ENCODE data around the gene OR9A4. TPM values are rescaled to one million over a fixed set of nuclear protein-coding genes. Genes with fewer than 3 reads are reported as not detected.

Gene OR9A4
- total and polyA plus RNA-seq, 2 experiments from 2014 or later: not detected

DNA sequence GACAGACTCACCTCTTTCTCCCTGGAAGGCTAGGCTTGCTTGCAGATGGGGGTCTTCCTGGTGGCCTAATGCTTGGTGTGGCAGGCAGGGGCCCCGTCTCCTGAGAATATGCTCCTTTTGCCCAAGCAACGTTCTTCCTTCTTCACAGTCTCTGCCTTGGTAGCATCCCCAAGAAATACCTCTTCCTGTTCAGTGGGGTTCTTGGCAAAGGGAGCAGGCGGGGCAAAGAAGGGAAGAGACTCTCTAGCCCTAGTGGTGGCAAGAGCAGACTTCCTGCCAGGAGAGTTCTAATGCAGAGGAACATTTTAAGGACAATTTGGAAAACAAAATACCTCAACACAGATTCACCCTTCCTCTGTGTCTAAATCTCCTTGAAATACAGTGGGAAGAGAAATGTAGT, 30.6 kb downstream of the OR9A4 start, which contains the start of gene CLEC5A:
CLEC5A (minus strand) TSS at position 179 of the 400 bp plus-strand sequence. CDS start 682 bp downstream, outside the sequence.
- Histone ChIP-seq H3K9me2 (ENCODE audit: insufficient read depth) (peaks cover 10% of the 10 kb centered on the region), H3K79me2 (replicated peaks; ENCODE audit: insufficient read depth) (no peaks in the 10 kb centered on the region), H3K36me3 (ENCODE audit: insufficient read depth) (no peaks in the 10 kb centered on the region), H3F3A (replicated peaks; ENCODE audit: low read depth) (no peaks in the 10 kb centered on the region), H3K4me2 (no peak within 1 kb of the TSS), H3K27ac (ENCODE audit: low read depth) (no peak within 1 kb of the TSS), H4K20me1 (replicated peaks; ENCODE audit: insufficient read depth) (no peaks in the 10 kb centered on the region), H3K4me1 (ENCODE audit: insufficient read depth) (no peaks in the 10 kb centered on the region), H2AFZ (no peak within 1 kb of the TSS), H3K27me3 (ENCODE audit: insufficient read depth) (no peaks in the 10 kb centered on the region), H3K4me3 (no peak within 1 kb of the TSS)
- H3K36me3 Mint-ChIP-seq (ENCODE audit: low read depth): no peaks in the 10 kb centered on the region
- no peaks in the 10 kb centered on the region for H3K27me3 Mint-ChIP-seq (ENCODE audit: insufficient read depth, low read depth, poor library complexity)
- no peaks in the 10 kb centered on the region for H3K9me3 Mint-ChIP-seq
- no peak within 1 kb of the TSS for H3K27ac Mint-ChIP-seq
- DNase-seq (ENCODE audit: low spot score) (no peak), ATAC-seq (no peak)
- H3K4me3 Mint-ChIP-seq: no peak within 1 kb of the TSS
- no peak for TF ChIP-seq JUNB (IDR thresholded peaks at IDR 0.05; ENCODE audit: unreplicated experiment)
- TF ChIP-seq EZH2 (IDR thresholded peaks at IDR 0.05; ENCODE audit: low read depth, unreplicated experiment): no peak
- TF ChIP-seq CTCF (conservative IDR thresholded peaks at IDR 0.05; ENCODE audit: low read depth in 2 of 2): no peak
- TF ChIP-seq NANOG (IDR thresholded peaks at IDR 0.05; ENCODE audit: borderline replicate concordance): no peak
- TF ChIP-seq CREB1 (CRISPR knock-in tag; IDR thresholded peaks at IDR 0.05; ENCODE audit: low read depth): no peak
- no peak for TF ChIP-seq ZNF114 (CRISPR knock-in tag; IDR thresholded peaks at IDR 0.05)
- TF ChIP-seq STAT1 (IDR thresholded peaks at IDR 0.05; ENCODE audit: unreplicated experiment): no peak
- no peak for TF ChIP-seq ETS1 (IDR thresholded peaks at IDR 0.05)
- TF ChIP-seq, protein P1, sequence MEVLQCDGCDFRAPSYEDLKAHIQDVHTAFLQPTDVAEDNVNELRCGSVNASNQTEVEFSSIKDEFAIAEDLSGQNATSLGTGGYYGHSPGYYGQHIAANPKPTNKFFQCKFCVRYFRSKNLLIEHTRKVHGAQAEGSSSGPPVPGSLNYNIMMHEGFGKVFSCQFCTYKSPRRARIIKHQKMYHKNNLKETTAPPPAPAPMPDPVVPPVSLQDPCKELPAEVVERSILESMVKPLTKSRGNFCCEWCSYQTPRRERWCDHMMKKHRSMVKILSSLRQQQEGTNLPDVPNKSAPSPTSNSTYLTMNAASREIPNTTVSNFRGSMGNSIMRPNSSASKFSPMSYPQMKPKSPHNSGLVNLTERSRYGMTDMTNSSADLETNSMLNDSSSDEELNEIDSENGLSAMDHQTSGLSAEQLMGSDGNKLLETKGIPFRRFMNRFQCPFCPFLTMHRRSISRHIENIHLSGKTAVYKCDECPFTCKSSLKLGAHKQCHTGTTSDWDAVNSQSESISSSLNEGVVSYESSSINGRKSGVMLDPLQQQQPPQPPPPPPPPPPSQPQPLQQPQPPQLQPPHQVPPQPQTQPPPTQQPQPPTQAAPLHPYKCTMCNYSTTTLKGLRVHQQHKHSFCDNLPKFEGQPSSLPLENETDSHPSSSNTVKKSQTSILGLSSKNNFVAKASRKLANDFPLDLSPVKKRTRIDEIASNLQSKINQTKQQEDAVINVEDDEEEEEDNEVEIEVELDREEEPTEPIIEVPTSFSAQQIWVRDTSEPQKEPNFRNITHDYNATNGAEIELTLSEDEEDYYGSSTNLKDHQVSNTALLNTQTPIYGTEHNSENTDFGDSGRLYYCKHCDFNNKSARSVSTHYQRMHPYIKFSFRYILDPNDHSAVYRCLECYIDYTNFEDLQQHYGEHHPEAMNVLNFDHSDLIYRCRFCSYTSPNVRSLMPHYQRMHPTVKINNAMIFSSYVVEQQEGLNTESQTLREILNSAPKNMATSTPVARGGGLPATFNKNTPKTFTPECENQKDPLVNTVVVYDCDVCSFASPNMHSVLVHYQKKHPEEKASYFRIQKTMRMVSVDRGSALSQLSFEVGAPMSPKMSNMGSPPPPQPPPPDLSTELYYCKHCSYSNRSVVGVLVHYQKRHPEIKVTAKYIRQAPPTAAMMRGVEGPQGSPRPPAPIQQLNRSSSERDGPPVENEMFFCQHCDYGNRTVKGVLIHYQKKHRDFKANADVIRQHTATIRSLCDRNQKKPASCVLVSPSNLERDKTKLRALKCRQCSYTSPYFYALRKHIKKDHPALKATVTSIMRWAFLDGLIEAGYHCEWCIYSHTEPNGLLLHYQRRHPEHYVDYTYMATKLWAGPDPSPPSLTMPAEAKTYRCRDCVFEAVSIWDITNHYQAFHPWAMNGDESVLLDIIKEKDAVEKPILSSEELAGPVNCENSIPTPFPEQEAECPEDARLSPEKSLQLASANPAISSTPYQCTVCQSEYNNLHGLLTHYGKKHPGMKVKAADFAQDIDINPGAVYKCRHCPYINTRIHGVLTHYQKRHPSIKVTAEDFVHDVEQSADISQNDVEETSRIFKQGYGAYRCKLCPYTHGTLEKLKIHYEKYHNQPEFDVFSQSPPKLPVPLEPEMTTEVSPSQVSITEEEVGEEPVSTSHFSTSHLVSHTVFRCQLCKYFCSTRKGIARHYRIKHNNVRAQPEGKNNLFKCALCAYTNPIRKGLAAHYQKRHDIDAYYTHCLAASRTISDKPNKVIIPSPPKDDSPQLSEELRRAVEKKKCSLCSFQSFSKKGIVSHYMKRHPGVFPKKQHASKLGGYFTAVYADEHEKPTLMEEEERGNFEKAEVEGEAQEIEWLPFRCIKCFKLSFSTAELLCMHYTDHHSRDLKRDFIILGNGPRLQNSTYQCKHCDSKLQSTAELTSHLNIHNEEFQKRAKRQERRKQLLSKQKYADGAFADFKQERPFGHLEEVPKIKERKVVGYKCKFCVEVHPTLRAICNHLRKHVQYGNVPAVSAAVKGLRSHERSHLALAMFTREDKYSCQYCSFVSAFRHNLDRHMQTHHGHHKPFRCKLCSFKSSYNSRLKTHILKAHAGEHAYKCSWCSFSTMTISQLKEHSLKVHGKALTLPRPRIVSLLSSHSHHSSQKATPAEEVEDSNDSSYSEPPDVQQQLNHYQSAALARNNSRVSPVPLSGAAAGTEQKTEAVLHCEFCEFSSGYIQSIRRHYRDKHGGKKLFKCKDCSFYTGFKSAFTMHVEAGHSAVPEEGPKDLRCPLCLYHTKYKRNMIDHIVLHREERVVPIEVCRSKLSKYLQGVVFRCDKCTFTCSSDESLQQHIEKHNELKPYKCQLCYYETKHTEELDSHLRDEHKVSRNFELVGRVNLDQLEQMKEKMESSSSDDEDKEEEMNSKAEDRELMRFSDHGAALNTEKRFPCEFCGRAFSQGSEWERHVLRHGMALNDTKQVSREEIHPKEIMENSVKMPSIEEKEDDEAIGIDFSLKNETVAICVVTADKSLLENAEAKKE (CRISPR knock-in tag; IDR thresholded peaks at IDR 0.05): no peak
- TF ChIP-seq POLR2AphosphoS5 (IDR thresholded peaks at IDR 0.05; ENCODE audit: low read depth): no peak
- TF ChIP-seq EZH2phosphoT487 (IDR thresholded peaks at IDR 0.05; ENCODE audit: unreplicated experiment): no peak
- no peak for TF ChIP-seq ZNF331 (CRISPR knock-in tag; IDR thresholded peaks at IDR 0.05; ENCODE audit: low read depth)
- TF ChIP-seq, protein P2, sequence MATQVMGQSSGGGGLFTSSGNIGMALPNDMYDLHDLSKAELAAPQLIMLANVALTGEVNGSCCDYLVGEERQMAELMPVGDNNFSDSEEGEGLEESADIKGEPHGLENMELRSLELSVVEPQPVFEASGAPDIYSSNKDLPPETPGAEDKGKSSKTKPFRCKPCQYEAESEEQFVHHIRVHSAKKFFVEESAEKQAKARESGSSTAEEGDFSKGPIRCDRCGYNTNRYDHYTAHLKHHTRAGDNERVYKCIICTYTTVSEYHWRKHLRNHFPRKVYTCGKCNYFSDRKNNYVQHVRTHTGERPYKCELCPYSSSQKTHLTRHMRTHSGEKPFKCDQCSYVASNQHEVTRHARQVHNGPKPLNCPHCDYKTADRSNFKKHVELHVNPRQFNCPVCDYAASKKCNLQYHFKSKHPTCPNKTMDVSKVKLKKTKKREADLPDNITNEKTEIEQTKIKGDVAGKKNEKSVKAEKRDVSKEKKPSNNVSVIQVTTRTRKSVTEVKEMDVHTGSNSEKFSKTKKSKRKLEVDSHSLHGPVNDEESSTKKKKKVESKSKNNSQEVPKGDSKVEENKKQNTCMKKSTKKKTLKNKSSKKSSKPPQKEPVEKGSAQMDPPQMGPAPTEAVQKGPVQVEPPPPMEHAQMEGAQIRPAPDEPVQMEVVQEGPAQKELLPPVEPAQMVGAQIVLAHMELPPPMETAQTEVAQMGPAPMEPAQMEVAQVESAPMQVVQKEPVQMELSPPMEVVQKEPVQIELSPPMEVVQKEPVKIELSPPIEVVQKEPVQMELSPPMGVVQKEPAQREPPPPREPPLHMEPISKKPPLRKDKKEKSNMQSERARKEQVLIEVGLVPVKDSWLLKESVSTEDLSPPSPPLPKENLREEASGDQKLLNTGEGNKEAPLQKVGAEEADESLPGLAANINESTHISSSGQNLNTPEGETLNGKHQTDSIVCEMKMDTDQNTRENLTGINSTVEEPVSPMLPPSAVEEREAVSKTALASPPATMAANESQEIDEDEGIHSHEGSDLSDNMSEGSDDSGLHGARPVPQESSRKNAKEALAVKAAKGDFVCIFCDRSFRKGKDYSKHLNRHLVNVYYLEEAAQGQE (IDR thresholded peaks at IDR 0.05; ENCODE audit: unreplicated experiment): no peak
- H3K4me1 Mint-ChIP-seq: no peaks in the 10 kb centered on the region

Data from GM23338 (cell line).